GM19099 (cell line): ENCODE measurements around the gene BLACAT1.

ENCODE experiments used
- POLR2A ChIP-seq: IDR thresholded peaks from 3 replicates; pipeline ENCODE4 v1.6.1; 2011; ENCODE audit warnings: low read depth; ENCODE audit not compliant: insufficient read length; ENCODE audit errors: extremely low read depth

The BLACAT1 gene

GRCh38 chr1:205420938-205421337, 34.9 kb downstream of the BLACAT1 start:
- TF ChIP-seq POLR2A, result no peak

GRCh38 chr1:205417870-205418635, 37.8 kb downstream of the BLACAT1 start:
- no peak for TF ChIP-seq POLR2A

- no peak for TF ChIP-seq POLR2A
These were observed 39.5 kb downstream of the BLACAT1 start for GRCh38 chr1:205416322-205416721.

GRCh38 chr1:205410581-205411298, 45.1 kb downstream of the BLACAT1 start:
- TF ChIP-seq POLR2A, result no peak

- no peak for TF ChIP-seq POLR2A
These were observed 47.9 kb downstream of the BLACAT1 start for GRCh38 chr1:205407970-205408369.
